GM21423 (cell line): ENCODE results near the gene OR9G1.
"Not testable (repeated sequence)": the region's sequence is repeated elsewhere in the genome, so short reads cannot be mapped to it uniquely, and the experiment has no call there.

Source experiments
- ATAC-seq: cut with Tn5 transposase; IDR thresholded peaks from one replicate; pipeline ENCODE4 v1.9.1; 2021; ENCODE audit warnings: mild to moderate bottlenecking, moderate library complexity; ENCODE audit not compliant: unreplicated experiment

Gene OR9G1, protein sequence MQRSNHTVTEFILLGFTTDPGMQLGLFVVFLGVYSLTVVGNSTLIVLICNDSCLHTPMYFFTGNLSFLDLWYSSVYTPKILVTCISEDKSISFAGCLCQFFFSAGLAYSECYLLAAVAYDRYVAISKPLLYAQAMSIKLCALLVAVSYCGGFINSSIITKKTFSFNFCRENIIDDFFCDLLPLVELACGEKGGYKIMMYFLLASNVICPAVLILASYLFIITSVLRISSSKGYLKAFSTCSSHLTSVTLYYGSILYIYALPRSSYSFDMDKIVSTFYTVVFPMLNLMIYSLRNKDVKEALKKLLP

DNA sequence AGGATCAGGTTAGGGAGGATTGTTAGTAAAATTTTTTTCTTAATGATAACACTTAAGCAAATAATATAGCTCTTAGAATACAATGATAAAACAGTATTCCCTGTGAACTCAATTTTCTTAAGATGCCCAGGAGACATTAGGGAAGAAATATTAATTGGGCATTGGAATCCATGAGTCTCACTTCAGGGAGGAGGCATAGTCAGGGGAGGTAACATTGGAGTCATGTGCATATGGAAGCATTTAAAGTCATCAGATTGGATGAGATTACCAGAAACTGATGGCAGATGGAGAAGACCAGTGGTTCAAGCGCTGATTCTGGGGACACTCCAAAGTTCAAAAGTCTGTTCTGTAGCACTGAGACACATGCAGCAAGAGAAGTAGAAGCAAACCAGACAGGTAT is at the start of gene OR9G1:
OR9G1 (plus strand) TSS at position 301 of the 400 bp plus-strand sequence. CDS start 1,293 bp downstream, outside the sequence.
- no peak for ATAC-seq

DNA sequence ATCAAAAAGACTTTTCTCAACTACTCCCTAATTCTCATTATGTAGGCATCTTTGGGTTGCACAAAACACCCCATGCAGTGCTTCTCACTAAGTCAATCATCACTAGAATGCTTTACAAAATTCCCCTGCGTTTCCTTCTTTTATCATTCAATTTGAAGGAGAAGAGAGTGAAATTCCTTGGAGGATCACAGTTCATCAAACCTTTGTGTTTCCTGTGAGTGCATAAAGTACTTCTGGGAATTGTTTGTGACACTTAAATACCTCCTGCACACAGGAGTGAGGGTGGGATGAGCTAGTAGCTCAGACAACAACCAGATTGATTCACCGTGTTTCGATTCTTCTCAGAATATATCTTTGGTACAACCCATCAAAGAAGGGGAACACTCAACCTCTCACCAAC is 39.1 kb upstream of the OR9G1 start:
- no peak for ATAC-seq

DNA sequence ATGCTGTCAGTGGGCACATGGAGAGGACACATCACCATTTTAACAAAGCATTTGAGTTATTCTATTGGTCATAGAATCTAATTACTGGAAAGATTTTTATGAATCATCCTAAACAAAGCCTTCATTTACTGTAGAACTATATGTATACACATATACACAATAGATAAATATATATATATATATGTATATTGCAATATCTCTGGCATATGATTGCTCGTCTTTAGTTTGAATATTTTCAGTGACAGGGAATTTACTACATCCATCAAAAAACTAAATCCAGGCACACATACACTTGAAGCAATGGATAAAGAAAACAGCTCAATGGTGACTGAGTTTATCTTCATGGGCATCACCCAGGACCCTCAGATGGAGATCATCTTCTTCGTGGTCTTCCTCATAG is 35.5 kb upstream of the OR9G1 start, which contains the start of gene OR5AR1:
OR5AR1 (plus strand) TSS at position 301 of the 400 bp plus-strand sequence; CDS start at position 301, 0 bp downstream.
- ATAC-seq, result no peak

- no peak for ATAC-seq
Measured at GRCh38 chr11:56670984-56671383, 27.9 kb upstream of the OR9G1 start.

- no peak for ATAC-seq
Measured at GRCh38 chr11:56688554-56689100, 10.3 kb upstream of the OR9G1 start.

DNA sequence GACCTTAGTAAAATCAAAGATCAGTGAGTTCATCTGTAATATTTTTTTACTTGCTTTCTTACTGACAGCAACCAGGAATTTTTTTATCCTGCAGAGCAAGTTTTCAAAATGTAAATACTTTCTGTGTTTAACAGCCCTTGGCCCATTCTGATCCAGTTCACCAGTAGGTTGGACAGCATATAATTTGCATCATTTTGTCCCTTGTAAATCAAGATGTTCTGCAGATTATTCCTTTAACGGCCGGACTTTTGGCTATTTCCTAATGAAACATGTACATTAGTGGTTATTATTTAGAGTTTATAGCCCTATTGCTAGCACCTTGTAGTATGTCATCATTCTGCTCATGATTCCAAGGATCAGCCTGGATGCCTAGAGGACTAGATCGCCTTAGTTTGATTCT is 7.7 kb upstream of the OR9G1 start:
- ATAC-seq, result not testable (repeated sequence)

- no peak for ATAC-seq
Measured at GRCh38 chr11:56693428-56693827, 5.5 kb upstream of the OR9G1 start.

- no peak for ATAC-seq
Measured at GRCh38 chr11:56700242-56700913, 1.5 kb downstream of the OR9G1 start.

DNA sequence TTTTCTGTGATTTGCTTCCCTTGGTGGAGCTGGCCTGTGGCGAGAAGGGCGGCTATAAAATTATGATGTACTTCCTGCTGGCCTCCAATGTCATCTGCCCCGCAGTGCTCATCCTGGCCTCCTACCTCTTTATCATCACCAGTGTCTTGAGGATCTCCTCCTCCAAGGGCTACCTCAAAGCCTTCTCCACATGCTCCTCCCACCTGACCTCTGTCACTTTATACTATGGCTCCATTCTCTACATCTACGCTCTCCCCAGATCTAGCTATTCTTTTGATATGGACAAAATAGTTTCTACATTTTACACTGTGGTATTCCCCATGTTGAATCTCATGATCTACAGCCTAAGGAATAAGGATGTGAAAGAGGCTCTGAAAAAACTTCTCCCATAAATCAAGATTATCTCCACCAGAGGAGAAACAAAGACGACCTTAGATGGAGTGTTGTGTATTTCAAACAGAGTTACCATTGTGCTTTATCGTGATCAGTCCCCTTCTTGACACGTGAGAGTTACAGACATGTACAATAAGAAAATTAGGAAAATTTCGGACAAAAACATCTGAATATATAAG is 2.1 kb downstream of the OR9G1 start:
- ATAC-seq, result no peak

- ATAC-seq, result no peak
Measured at GRCh38 chr11:56705784-56706396, 7.0 kb downstream of the OR9G1 start.

DNA sequence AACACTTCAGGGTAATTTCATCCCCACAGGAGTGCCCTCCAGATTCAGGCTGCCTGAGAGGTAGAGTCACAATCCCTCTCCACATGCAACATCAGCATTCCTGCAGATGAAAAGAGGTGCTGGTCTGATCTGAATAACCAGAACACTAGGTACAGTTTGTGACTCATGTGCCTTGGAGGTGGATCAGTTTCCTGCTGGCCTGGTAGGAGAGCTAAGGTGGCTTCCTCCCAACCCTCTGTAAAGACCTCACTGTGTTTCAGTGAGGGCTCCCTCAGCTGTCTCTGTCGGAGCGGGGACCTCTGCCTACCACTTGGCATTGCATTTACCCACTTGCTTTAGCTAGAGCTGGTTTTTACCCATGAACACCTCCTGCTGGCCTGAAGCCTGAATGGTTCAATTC is 7.6 kb downstream of the OR9G1 start:
- ATAC-seq, result no peak

DNA sequence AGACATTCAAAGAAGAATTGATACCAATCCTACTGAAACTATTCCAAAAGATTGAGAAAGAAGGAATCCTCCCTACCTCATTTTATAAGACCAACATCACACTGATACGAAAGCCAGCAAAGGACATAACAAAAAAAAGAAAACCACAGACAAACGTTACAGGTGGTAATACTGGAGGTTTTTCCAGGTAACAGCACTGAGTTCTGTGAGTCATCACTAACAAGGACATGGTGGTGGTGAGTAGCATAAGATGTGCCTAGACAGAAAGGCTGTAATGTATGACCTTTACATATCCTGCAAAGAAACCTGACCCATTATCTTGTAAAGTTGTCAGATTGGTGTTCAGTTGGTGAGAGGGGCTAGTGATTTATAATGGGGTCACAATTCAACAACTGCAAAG is 15.3 kb downstream of the OR9G1 start:
- no peak for ATAC-seq

- ATAC-seq, result no peak
Measured at GRCh38 chr11:56716379-56716854, 17.5 kb downstream of the OR9G1 start.

DNA sequence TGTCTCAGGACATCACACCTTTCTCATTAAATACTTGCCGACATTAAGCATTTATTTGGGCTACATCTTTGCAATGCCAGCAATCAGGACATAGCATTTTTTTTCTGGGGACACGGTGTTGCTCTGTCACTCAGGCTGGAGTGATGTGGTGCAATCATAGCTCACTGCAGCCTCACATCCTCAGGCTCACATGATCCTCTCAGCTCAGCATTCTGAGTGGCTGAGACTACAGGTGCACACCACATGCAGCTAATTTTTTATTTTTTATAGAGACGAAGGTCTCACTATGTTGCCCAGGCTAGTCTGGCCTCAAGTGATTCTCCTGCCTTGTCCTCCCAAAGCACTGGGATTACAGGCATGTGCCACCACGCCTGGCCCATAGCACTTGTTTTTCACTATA is 21.6 kb downstream of the OR9G1 start:
- ATAC-seq, result no peak

GRCh38 chr11:56740107-56740506 is 41.2 kb downstream of the OR9G1 start:
- no peak for ATAC-seq

DNA sequence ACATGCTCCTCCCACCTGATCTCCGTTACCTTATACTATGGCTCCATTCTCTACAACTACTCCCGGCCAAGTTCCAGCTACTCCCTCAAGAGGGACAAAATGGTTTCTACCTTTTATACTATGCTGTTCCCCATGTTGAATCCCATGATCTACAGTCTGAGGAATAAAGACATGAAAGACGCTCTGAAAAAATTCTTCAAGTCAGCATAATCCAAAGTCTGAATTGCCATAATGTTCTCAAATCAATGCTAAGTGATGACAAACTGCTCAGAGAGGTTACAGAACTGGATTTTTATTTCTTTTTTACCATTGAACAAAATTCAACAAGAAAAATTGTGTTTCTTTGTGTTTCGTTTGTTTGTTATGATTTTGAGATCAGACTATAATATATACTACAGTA is 42.0 kb downstream of the OR9G1 start:
- ATAC-seq, result no peak

- ATAC-seq, result no peak
Measured at GRCh38 chr11:56748597-56748996, 49.7 kb downstream of the OR9G1 start, which contains the start of gene OR9G4. Gene OR9G4 (minus strand): TSS chr11:56748697. CDS start chr11:56743766, 4,931 bp downstream.

- no peak for ATAC-seq
Measured at GRCh38 chr11:56750190-56750589, 51.3 kb downstream of the OR9G1 start.

DNA sequence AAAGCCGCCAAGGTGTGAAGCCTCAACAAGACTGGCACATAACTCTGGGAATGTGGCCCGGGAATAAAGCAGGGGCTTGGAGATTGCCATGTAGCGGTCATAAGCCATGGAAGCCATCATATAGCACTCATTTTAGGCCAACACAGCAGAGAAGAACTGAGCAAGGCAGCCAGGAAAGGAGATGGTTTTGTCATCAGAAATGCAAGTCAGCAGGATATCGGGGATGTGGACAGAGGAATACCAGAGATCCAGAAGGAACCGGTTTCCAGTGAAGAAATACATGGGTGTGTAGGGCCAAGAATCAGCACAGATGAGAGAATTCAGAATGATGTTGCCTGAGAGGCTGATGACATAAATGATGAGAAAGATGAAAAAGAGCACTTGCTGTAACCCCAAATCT is 52.6 kb downstream of the OR9G1 start:
- ATAC-seq, result no peak
